ENCODE data around the gene SAMD3.

DNA sequence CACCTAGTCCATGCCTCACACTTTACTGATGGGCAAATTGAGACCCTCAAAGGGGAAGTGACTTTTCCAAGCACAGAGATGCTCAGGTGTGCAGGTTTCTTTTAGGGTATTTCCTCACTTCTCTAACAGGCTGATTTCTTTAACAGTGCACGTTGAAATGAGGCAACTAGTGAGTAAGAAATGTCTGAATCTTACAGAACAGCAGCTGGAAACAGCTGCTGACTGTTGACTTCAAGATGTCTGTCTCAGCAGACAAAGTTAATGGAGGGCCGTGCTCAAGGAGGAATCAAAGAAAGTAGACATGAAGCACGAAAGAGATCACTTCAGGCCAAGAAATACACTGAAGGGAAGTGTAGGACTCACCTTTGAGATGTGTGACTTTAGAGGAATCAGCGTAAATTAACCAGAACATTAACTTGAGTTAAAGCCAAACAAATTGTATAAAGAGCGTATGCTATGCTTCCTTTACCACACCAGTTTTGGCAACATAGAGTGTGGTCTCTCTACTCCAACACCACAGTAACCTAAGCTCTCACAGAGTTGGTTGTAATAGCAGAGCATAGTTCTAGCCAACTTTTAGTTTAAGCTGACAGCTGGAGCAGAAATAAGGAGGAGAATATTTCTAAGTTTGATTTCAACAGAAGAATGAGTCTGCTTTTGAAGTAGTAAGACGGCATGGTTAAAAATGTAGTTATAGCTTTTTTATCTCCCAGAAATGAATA, 60.9 kb downstream of the SAMD3 start:
- no peak for TF ChIP-seq POLR2AphosphoS5 (IDR thresholded peaks at IDR 0.05; ENCODE audit: low read depth, low read length)
- no peak for TF ChIP-seq TAF1 (IDR thresholded peaks at IDR 0.05; ENCODE audit: borderline replicate concordance, low read depth, low read length)

Measured in GM12892 (cell line).